Upper lobe of left lung (tissue), 4 donors: ENCODE results near the gene KNOP1.

ENCODE experiments used
- CTCF ChIP-seq, 6 experiments: fragments of 450-650 bp in 4 of 6; fragments of 200-600 bp in 2 of 6; sonication (generic) in 2 of 6; IDR thresholded peaks; one replicate each; pipeline ENCODE4 v1.5.1; 2016 to 2019; ENCODE audit warnings: antibody characterized with exemption in 6 of 6
- EP300 ChIP-seq, 4 donors: sonication (generic); formaldehyde crosslinking; IDR thresholded peaks; one replicate each; pipeline ENCODE4 v1.5.1; 2017; ENCODE audit warnings: antibody characterized with exemption in 4 of 4, control low read depth in 2 of 4
- POLR2A ChIP-seq, 4 donors: fragments of 450-650 bp; IDR thresholded peaks; one replicate each; pipeline ENCODE4 v1.5.1; 2016 to 2017; ENCODE audit warnings: antibody characterized with exemption in 4 of 4, mild to moderate bottlenecking in 2 of 4
- POLR2AphosphoS5 ChIP-seq, 2 donors: sonication (generic); formaldehyde crosslinking; IDR thresholded peaks; one replicate each; pipeline ENCODE4 v1.5.1; 2017; ENCODE audit warnings: antibody characterized with exemption in 2 of 2

GRCh38 chr16:19660432-19660831, 57.6 kb downstream of the KNOP1 start:
- TF ChIP-seq CTCF (IDR thresholded peaks at IDR 0.05) (no peak), POLR2A (IDR thresholded peaks at IDR 0.05) (no peak), EP300 (IDR thresholded peaks at IDR 0.05) (no peak), POLR2AphosphoS5 (IDR thresholded peaks at IDR 0.05) (no peak)
